Right lobe of liver (tissue), 4 donors: ENCODE measurements around the gene PDCD6IP.

Experiments used
- CTCF ChIP-seq, 4 donors: fragments of 200-600 bp in 3 of 4; fragments of 450-650 bp in 1 of 4; IDR thresholded peaks; one replicate each; pipeline versions ENCODE4 v1.5.1 to v1.8.0; 2016 to 2022; ENCODE audit warnings: antibody characterized with exemption in 4 of 4, mild to moderate bottlenecking in 2 of 4
- POLR2A ChIP-seq: fragments of 450-650 bp; IDR thresholded peaks from one replicate; pipeline ENCODE4 v1.6.1; 2017; ENCODE audit warnings: antibody characterized with exemption, mild to moderate bottlenecking
- donor health status: DM: no; HTN: no; CAD: no.
- donor health status: DM: no; HTN: no; CAD: no.
- donor health status: DM: no; HTN: yes; CAD: no.

GRCh38 chr3:33749546-33750210 lies 48.8 kb upstream of the PDCD6IP start:
- TF ChIP-seq POLR2A (no peak), CTCF (IDR thresholded peaks at IDR 0.05) (no peak)
